Tibial artery (tissue), 4 donors: Measurements from ENCODE around the gene TMED1.
"Not testable (repeated sequence)": the region's sequence is repeated elsewhere in the genome, so short reads cannot be mapped to it uniquely, and the experiment has no call there.

Experiments used
- DNase-seq, 2 donors: peaks; one replicate each; pipeline ENCODE4 v3.0.0-alpha.2; 2019
- H3K27ac ChIP-seq, 2 donors: fragments of 200-600 bp; sonication (generic) in 1 of 2; 1 replicate in 1 of 2; 2 replicates in 1 of 2; pipeline ENCODE4 v1.5.1; 2018 to 2019; ENCODE audit warnings: mild to moderate bottlenecking in 1 of 2
- H3K27me3 ChIP-seq, 2 donors: fragments of 200-600 bp; sonication (generic) in 1 of 2; one replicate each; pipeline versions ENCODE4 v1.5.1 to v1.6.0; 2016 to 2019
- H3K36me3 ChIP-seq, 3 donors: fragments of 200-600 bp; sonication (generic) in 2 of 3; one replicate each; pipeline ENCODE4 v1.5.1; 2016 to 2019; ENCODE audit warnings: mild to moderate bottlenecking in 2 of 3
- H3K4me1 ChIP-seq, 4 donors: fragments of 200-600 bp; sonication (generic) in 2 of 4; 1 replicate in 3 of 4; 2 replicates in 1 of 4; pipeline ENCODE4 v1.5.1; 2016 to 2019
- H3K4me3 ChIP-seq, 2 donors: fragments of 200-600 bp; sonication (generic) in 1 of 2; 1 replicate in 1 of 2; 2 replicates in 1 of 2; pipeline ENCODE4 v1.5.1; 2018 to 2019; ENCODE audit warnings: mild to moderate bottlenecking in 2 of 2
- H3K9me3 ChIP-seq, 3 donors: fragments of 200-600 bp; sonication (generic) in 1 of 3; one replicate each; pipeline ENCODE4 v1.5.1; 2016 to 2019
- CTCF ChIP-seq, 2 experiments: fragments of 200-600 bp in 1 of 2; fragments of 450-650 bp in 1 of 2; IDR thresholded peaks; one replicate each; pipeline ENCODE4 v1.5.1; 2017 to 2019; ENCODE audit warnings: antibody characterized with exemption in 2 of 2, mild to moderate bottlenecking in 1 of 2, moderate library complexity in 1 of 2
- intact Hi-C: fragments of 100-400 bp; cut with DNase I; formaldehyde crosslinking; loops from one replicate; pipeline ENCODE4 v1.15.0; 2023; ENCODE audit warnings: low total_unique reads

The TMED1 gene

GRCh38 chr19:10878253-10878652, 42.2 kb upstream of the TMED1 start:
- no peak overlapping the region for H3K4me3 ChIP-seq
- H3K4me1 ChIP-seq = peaks cover 0 to 64% (median 35%) of the 10 kb centered on the region in 4 donors
- no peaks in the 10 kb centered on the region for H3K9me3 ChIP-seq
- intact Hi-C loops = no loop called here
- no peaks in the 10 kb centered on the region for H3K27me3 ChIP-seq
- no peak overlapping the region for H3K27ac ChIP-seq
- H3K36me3 ChIP-seq = no peaks in the 10 kb centered on the region
- DNase-seq = no peak
- TF ChIP-seq CTCF (IDR thresholded peaks at IDR 0.05) = no peak

GRCh38 chr19:10877608-10878007, 41.6 kb upstream of the TMED1 start:
- intact Hi-C loops, H3K9me3 ChIP-seq, H3K27ac ChIP-seq, H3K36me3 ChIP-seq, DNase-seq, H3K27me3 ChIP-seq, H3K4me3 ChIP-seq: not testable (repeated sequence)
- H3K4me1 ChIP-seq = peaks cover 0 to 64% (median 38%) of the 10 kb centered on the region in 4 donors

GRCh38 chr19:10876459-10877240, 40.6 kb upstream of the TMED1 start:
- Histone ChIP-seq H3K4me1 (peaks cover 0 to 60% (median 34%) of the 10 kb centered on the region in 4 donors), H3K27me3 (no peaks in the 10 kb centered on the region), H3K4me3 (no peak overlapping the region), H3K9me3 (no peaks in the 10 kb centered on the region), H3K36me3 (no peaks in the 10 kb centered on the region), H3K27ac (peak overlapping the region; percentile 27 to 30)
- TF ChIP-seq CTCF (IDR thresholded peaks at IDR 0.05) = no peak
- peak in 1 of 2 donors; percentile 41 for DNase-seq
- intact Hi-C loops = no loop called here

GRCh38 chr19:10874024-10874423, 38.0 kb upstream of the TMED1 start:
- Histone ChIP-seq H3K27ac (no peak overlapping the region), H3K27me3 (no peaks in the 10 kb centered on the region), H3K4me3 (no peak overlapping the region), H3K36me3 (no peaks in the 10 kb centered on the region), H3K4me1 (peaks cover 7 to 57% (median 30%) of the 10 kb centered on the region in 4 donors), H3K9me3 (no peaks in the 10 kb centered on the region)
- intact Hi-C loops = loop anchor here (5.0 kb wide), 1 partner anchor 53 kb away; the partner anchor contains the start of genes TIMM29 and YIPF2
- DNase-seq = no peak
- TF ChIP-seq CTCF (IDR thresholded peaks at IDR 0.05) = no peak

GRCh38 chr19:10872546-10873107, 36.6 kb upstream of the TMED1 start:
- Histone ChIP-seq H3K36me3 (no peaks in the 10 kb centered on the region), H3K9me3 (no peaks in the 10 kb centered on the region), H3K27ac (peak overlapping the region; percentile 74 to 86), H3K27me3 (no peaks in the 10 kb centered on the region), H3K4me3 (peak overlapping the region; percentile 76 to 93), H3K4me1 (peaks cover 7 to 45% (median 30%) of the 10 kb centered on the region in 4 donors)
- no peak for TF ChIP-seq CTCF (IDR thresholded peaks at IDR 0.05)
- intact Hi-C loops = loop anchor here (5.0 kb wide), 1 partner anchor 55 kb away; the partner anchor contains the start of genes TIMM29 and YIPF2
- DNase-seq = no peak
